Sigmoid colon (tissue), 7 donors: ENCODE measurements around the gene GJB2. TPM values are rescaled to one million over a fixed set of nuclear protein-coding genes. Genes with fewer than 3 reads are reported as not detected.
A peak's percentile ranks its signal among the peaks of the same experiment; 100 is the strongest.

Experiments
- DNase-seq: peaks from one replicate; pipeline ENCODE4 v3.0.0-alpha.2; 2019
- H3K27ac ChIP-seq, 4 donors: fragments of 200-600 bp; sonication (generic); one replicate each; pipeline ENCODE4 v1.5.1; 2016 to 2019; ENCODE audit warnings: mild to moderate bottlenecking in 1 of 4
- H3K27me3 ChIP-seq, 3 donors: fragments of 200-600 bp; sonication (generic); one replicate each; pipeline ENCODE4 v1.5.1; 2019; ENCODE audit warnings: mild to moderate bottlenecking in 1 of 3
- H3K36me3 ChIP-seq, 4 donors: fragments of 200-600 bp; sonication (generic); one replicate each; pipeline ENCODE4 v1.5.1; 2016 to 2019
- H3K4me1 ChIP-seq, 4 donors: fragments of 200-600 bp; sonication (generic); one replicate each; pipeline ENCODE4 v1.5.1; 2017 to 2019
- H3K4me3 ChIP-seq, 4 donors: fragments of 200-600 bp; sonication (generic); one replicate each; pipeline ENCODE4 v1.5.1; 2017 to 2019; ENCODE audit warnings: mild to moderate bottlenecking in 2 of 4, moderate library complexity in 1 of 4
- H3K9me3 ChIP-seq, 4 donors: fragments of 200-600 bp in 3 of 4; sonication (generic) in 3 of 4; one replicate each; pipeline versions ENCODE4 v1.5.1 to v1.6.1; 2013 to 2019
- EP300 ChIP-seq, 4 donors: sonication (generic); formaldehyde crosslinking; IDR thresholded peaks; one replicate each; pipeline ENCODE4 v1.6.1; 2017; ENCODE audit warnings: antibody characterized with exemption in 4 of 4
- POLR2A ChIP-seq, 2 donors: fragments of 450-650 bp; IDR thresholded peaks; one replicate each; pipeline ENCODE4 v1.6.1; 2016; ENCODE audit warnings: antibody characterized with exemption in 2 of 2, mild to moderate bottlenecking in 2 of 2, moderate library complexity in 2 of 2
- POLR2AphosphoS5 ChIP-seq, 4 donors: sonication (generic); formaldehyde crosslinking; IDR thresholded peaks; one replicate each; pipeline ENCODE4 v1.6.1; 2017; ENCODE audit warnings: antibody characterized with exemption in 4 of 4
- WGBS, 2 donors: extraction: QIAGEN DNeasy Blood & Tissue Kit; methylation state at CpG; one replicate each; pipeline ENCODE4 v1.1.7; 2013; 5-methylcytosine and 5-hydroxymethylcytosine counted together
- intact Hi-C: fragments of 100-400 bp; cut with DNase I; formaldehyde crosslinking; loops from one replicate; pipeline ENCODE4 v1.15.1; 2023
- polyA plus RNA-seq, 3 donors: library from polyadenylated mRNA; stranded (reverse); fragments of 200-250 nt; gene quantifications; one replicate each; pipeline ENCODE4 v1.2.3, GENCODE V29; 2013
- total RNA-seq, 4 donors: library from RNA; depleted of rRNA; stranded (reverse); fragments of >200 nt; gene quantifications; one replicate each; pipeline ENCODE4 v1.1.0, GENCODE V29; 2016
- TF ChIP-seq, protein P1 (sequence below), 4 experiments: fragments of 450-650 bp in 3 of 4; fragments of 200-600 bp in 1 of 4; IDR thresholded peaks; one replicate each; pipeline ENCODE4 v1.5.1; 2016 to 2019; ENCODE audit warnings: antibody characterized with exemption in 4 of 4, mild to moderate bottlenecking in 3 of 4, moderate library complexity in 2 of 4
- donor health status: healthy with polysubstance abuse.
- donor health status: Bipolar disorder and iron deficiency.
- donor health status: healthy.

Gene GJB2
- total and polyA plus RNA-seq, 7 donors: 0.49 to 25.9 (median 7.3) TPM; not detected in 3

GRCh38 chr13:20161951-20162300 is 30.8 kb downstream of the GJB2 start:
- no peak for TF ChIP-seq POLR2A (IDR thresholded peaks at IDR 0.05)

DNA sequence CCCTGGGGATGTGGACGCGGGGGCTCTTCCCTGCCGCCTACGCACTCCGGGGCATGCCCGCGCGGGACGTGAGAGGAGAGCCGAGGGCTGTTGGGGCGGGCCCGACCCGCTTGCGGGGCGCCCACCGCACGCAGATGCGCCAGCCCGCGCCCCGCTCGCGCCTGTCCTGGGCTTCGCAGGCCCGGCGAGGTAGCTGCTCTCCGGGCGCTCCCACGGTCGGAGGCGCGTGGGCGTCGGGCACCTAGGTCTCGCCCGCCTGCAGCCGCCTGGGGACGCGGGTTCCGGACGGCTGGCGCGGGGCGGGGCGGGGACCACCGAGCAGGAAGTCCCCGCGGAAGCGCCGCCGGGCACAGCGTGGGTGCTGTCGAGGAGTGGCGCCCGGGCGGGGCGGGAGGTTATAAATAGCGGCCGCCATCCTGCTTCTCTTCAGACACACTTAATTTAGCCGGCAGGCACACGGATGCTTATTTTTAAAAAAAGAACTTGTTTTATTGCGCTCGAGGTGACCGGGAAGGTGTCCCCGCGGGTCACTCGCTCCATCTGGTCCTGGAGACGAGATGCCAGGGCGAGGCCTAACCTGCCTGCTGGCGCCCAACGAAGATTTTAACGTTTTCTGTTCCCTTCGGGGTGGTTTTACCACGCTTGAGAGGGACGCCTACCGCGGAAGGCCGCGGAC is 31.3 kb downstream of the GJB2 start:
- WGBS, 2 donors: 2% methylated on average over 79 of the region's 79 CpGs

More at GRCh38 chr13:20161951-20162300, 30.8 kb downstream of the GJB2 start:
- DNase-seq: no peak
- Histone ChIP-seq H3K27me3 (peaks cover 36 to 75% (median 53%) of the 10 kb centered on the region in 3 donors), H3K36me3 (no peaks in the 10 kb centered on the region), H3K27ac (no peak overlapping the region), H3K9me3 (no peaks in the 10 kb centered on the region), H3K4me1 (peaks cover 0 to 25% (median 17%) of the 10 kb centered on the region in 4 donors), H3K4me3 (no peak overlapping the region)
- intact Hi-C loops: loop anchor here (2.0 to 10.0 kb wide), 5 partner anchors 31 to 235 kb away; no protein-coding TSS in a partner anchor
- 44 to 47% methylated on average over 16 of the region's 16 CpGs for WGBS, 2 donors

GRCh38 chr13:20160306-20161274 is 32.1 kb downstream of the GJB2 start, which contains the start of gene GJA3:
TSS of gene GJA3 (minus strand) at chr13:20161052. CDS start at chr13:20143288, 17,764 bp downstream.
- Histone ChIP-seq H3K9me3 (no peaks in the 10 kb centered on the region), H3K4me3 (peak within 1 kb of the TSS in 3 of 4 donors; percentile 26 to 41 (median 38)), H3K4me1 (peaks cover 0 to 25% (median 17%) of the 10 kb centered on the region in 4 donors), H3K27me3 (peaks cover 36 to 88% (median 67%) of the 10 kb centered on the region in 3 donors), H3K36me3 (no peaks in the 10 kb centered on the region), H3K27ac (no peak within 1 kb of the TSS)
- intact Hi-C loops: loop anchor here (2.0 to 10.0 kb wide), 5 partner anchors 30 to 233 kb away; no protein-coding TSS in a partner anchor
- no peak for DNase-seq
- TF ChIP-seq, protein P1, sequence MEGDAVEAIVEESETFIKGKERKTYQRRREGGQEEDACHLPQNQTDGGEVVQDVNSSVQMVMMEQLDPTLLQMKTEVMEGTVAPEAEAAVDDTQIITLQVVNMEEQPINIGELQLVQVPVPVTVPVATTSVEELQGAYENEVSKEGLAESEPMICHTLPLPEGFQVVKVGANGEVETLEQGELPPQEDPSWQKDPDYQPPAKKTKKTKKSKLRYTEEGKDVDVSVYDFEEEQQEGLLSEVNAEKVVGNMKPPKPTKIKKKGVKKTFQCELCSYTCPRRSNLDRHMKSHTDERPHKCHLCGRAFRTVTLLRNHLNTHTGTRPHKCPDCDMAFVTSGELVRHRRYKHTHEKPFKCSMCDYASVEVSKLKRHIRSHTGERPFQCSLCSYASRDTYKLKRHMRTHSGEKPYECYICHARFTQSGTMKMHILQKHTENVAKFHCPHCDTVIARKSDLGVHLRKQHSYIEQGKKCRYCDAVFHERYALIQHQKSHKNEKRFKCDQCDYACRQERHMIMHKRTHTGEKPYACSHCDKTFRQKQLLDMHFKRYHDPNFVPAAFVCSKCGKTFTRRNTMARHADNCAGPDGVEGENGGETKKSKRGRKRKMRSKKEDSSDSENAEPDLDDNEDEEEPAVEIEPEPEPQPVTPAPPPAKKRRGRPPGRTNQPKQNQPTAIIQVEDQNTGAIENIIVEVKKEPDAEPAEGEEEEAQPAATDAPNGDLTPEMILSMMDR (IDR thresholded peaks at IDR 0.05): no peak
- TF ChIP-seq POLR2AphosphoS5 (IDR thresholded peaks at IDR 0.05): peak in 1 of 4 donors; percentile 13
- WGBS, 2 donors: 1% methylated on average over 93 of the region's 93 CpGs

More for the DNA sequence above, 31.3 kb downstream of the GJB2 start:
- Histone ChIP-seq H3K36me3 (no peaks in the 10 kb centered on the region), H3K9me3 (no peaks in the 10 kb centered on the region), H3K27ac (no peak overlapping the region), H3K4me1 (peaks cover 0 to 25% (median 17%) of the 10 kb centered on the region in 4 donors), H3K27me3 (peaks cover 36 to 80% (median 59%) of the 10 kb centered on the region in 3 donors), H3K4me3 (peak overlapping the region in 3 of 4 donors; percentile 26 to 41 (median 38))
- no peak for DNase-seq
- intact Hi-C loops: loop anchor here (2.0 to 10.0 kb wide), 5 partner anchors 31 to 234 kb away; no protein-coding TSS in a partner anchor
- no peak for TF ChIP-seq POLR2A (IDR thresholded peaks at IDR 0.05)
- TF ChIP-seq, protein P1 (IDR thresholded peaks at IDR 0.05): no peak
- no peak for TF ChIP-seq POLR2AphosphoS5 (IDR thresholded peaks at IDR 0.05)
- TF ChIP-seq EP300 (IDR thresholded peaks at IDR 0.05): no peak

- peaks cover 36 to 95% (median 68%) of the 10 kb centered on the region in 3 donors for H3K27me3 ChIP-seq
- intact Hi-C loops: loop anchor here (2.0 to 10.0 kb wide), 5 partner anchors 29 to 232 kb away; no protein-coding TSS in a partner anchor
- no peak for DNase-seq
- H3K4me3 ChIP-seq: no peak overlapping the region
- 14 to 27% methylated on average over 18 of the region's 18 CpGs for WGBS, 2 donors
- no peaks in the 10 kb centered on the region for H3K9me3 ChIP-seq
- H3K36me3 ChIP-seq: no peaks in the 10 kb centered on the region
- TF ChIP-seq, protein P1 (IDR thresholded peaks at IDR 0.05): no peak
- no peak for TF ChIP-seq POLR2A (IDR thresholded peaks at IDR 0.05)
- TF ChIP-seq EP300 (IDR thresholded peaks at IDR 0.05): no peak
- peak in 3 of 4 donors; percentile 9 to 22 (median 21) for TF ChIP-seq POLR2AphosphoS5 (IDR thresholded peaks at IDR 0.05)
- H3K4me1 ChIP-seq: peaks cover 0 to 25% (median 17%) of the 10 kb centered on the region in 4 donors
- H3K27ac ChIP-seq: no peak overlapping the region
These were observed 33.0 kb downstream of the GJB2 start for GRCh38 chr13:20159646-20160305.
